Stimulated activated CD4-positive, alpha-beta T cell treated with anti-CD3 and anti-CD28 coated beads, TNF-alpha, amount 100 ng/mL, for 24 hours (primary cell): ENCODE measurements around the gene ENOX1.

Source experiments
- DNase-seq, 3 experiments: peaks; one replicate each; pipeline ENCODE4 v3.0.0-alpha.2; 2020; ENCODE audit warnings: low read depth in 3 of 3

ENOX1 gene

DNA sequence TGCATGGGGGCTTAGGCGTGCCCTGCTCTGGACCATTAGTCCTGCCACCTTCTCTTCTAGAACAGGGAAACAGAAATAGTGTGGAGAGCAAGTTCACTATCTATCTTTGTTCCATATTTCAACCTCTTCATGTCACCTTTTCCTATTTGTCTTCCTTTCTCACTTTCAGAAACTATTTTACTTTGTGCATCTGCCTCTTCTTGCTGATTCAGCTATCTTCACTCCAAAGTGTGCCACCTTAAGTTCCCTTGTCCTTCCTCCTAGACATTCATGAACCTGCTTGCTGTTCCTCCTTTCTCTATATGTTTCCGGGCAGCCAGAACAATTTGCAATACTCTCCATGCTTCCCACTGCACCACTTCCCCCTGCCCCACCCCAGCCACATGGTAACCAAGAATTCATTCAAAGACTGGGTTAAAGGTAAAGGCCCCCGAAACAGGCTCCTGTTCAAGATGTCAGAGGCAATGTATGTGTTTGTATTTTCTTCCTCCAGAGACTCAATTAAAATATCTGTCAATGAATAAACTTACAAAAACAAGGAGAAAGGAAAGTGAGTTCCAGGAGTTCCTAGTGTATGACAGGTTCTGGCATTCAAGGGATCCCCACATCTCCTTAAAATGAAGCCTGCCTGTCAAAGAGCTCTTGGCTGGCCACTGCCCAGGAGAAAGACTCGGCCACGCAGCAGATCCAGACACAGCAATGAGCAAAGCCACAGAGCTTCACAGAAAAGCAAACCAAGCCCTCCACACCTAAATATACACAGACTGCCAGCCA lies 495.3 kb downstream of the ENOX1 start:
- DNase-seq, result no peak

DNA sequence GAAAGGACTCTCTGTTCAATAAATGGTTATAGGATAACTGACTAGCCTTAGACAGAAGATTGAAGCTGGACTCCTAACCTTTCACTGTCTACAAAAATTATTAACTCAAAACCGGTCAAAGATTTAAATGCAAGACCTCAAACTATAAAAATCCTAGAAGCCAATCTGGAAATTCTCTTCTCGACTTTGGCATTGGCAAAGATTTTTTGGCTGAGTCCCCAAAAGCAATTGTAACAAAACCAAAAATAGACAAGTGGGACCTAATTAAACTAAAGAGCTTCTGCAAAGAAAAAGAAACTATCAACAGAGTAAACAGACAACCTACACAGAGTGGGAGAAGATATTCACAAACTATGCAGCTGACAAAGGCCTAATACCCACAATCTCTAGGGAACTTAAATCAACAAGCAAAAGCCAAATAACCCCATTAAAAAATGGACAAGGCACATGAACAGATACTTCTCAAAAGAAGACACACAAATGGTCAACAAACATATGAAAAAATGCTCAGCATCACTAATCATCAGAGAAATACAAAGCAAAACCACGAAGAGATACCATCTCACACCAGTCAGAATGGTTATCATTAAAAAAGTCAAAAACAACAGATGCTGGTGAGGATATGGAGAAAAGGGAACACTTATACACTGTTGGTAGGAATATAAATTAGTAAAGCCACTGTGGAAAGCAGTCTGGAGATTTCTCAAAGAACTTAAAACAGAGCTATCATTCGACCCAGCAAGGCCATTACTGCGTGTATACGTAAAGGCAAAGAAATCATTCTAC lies 497.1 kb downstream of the ENOX1 start:
- DNase-seq, result no peak

DNA sequence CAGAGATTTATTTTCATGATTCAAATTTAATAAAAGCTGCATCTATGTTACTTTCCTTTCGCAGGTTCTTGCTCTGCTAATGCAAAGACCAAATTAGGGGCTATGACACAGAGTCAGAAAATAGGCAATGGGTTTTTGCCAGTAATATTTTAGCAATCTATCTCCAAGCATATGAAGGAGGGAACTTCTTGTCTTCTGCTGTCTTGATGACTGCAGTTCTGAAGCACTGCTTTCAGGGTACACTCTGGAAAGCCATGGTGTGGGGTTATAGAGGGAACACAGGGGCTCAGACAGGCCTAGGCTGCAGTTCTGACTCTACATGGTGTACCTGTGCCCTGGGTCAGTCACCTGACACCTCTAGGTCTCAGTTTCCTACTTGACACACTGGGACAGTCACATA lies 500.0 kb downstream of the ENOX1 start:
- DNase-seq, result no peak

DNA sequence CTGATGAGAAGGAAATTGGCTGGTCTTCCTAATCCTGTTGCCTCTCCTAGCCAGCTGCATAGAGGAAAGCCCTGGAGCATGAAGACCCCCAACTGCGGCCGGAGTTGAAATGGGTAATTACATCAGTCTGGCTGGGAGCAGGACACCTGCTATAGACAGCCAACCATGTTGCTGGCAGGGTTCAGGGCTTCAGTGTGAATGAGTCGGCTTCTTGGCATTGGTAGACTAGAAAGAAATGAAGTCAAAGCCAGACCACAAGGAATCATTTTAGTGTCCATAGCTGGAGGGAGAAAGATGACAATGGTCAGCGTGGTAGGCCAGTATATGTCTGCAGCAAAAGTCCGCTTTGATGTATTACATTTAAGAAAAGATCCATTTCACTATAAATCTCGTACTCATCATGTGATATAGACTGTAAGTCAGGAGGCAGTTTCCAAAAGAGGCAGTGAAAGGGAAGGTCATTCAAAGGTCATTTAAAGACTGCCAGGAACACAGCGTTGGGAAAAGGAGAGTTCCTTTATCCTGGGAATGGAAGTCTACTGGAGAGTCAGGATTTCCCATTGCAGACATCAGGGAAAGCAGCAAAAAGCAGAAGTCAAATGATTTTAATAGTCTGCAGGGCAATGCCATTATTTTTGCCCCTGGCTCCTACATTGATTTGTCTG lies 500.7 kb downstream of the ENOX1 start:
- DNase-seq, result no peak

DNA sequence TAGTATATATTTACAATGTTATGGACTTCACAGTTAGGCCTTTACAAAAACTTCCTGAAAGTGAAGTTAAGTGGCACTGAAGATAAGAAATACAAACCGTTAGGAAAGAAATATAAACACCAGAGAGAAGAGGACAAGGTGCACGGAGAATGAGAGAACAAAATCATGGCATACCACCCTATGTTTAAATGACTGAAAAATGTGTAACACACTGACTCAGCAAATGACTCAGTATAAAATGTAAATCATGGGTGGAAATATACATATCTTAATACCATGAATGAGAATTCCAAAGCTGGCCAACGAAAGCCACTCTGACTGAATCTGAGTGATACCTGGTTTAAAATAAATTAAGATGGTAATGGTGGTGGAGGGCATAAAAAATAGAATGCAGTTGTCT lies 502.6 kb downstream of the ENOX1 start:
- DNase-seq, result no peak

DNA sequence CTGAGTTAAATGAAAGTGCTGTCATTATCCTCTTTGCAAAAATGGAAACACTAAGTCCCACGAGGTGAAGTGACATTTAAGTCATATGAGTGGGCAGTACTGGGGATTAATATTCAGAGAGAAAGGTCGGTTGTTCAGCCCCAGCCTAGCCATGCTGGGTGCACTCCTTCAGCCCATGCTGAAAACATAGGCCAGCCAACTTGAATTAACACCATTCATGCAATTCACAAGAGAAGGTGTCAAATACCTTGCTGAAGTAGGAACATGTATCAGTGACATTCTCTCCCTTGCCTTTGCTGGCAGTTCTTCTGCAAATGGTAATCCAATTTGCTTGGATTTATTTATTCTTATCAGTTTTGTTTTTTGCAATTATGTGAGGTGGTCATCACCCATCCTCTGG lies 507.1 kb downstream of the ENOX1 start:
- no peak for DNase-seq

DNA sequence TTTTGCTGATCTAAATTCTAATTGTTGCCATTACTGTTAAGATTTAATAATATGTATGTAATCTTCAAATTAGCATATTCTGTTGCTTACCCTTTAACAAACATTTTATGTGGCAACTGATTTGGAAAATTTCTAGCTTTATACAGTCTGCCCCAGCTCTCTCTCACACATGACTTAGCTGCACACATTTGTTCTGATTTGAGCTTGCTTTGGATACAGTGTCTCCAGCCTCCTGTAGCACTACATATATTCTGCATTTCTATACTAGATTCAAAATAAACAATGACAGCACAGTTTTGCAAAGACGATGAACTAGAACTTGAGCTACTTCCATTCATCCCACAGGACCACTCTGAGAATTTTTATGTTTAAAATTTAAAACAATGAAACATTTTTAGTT lies 508.6 kb downstream of the ENOX1 start:
- DNase-seq, result no peak

DNA sequence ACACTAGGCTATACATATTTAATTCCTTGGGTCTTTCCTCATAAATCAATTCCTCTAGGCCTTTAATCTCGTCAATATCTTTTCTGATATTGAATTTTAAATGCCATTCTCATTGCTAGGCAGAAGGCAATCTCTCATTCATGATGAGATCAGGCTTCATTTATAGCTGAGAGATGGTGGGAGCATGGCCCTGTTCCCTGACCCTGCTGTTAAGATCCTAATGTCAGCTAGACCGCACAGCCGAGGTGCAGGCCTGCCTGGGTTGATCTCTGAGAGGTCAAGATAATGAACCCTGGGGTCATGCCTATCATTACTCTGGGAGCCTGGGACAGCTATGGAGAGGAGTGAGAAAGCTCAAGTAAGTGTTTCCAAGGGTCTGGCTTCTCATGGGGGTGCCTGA lies 509.6 kb downstream of the ENOX1 start:
- no peak for DNase-seq

DNA sequence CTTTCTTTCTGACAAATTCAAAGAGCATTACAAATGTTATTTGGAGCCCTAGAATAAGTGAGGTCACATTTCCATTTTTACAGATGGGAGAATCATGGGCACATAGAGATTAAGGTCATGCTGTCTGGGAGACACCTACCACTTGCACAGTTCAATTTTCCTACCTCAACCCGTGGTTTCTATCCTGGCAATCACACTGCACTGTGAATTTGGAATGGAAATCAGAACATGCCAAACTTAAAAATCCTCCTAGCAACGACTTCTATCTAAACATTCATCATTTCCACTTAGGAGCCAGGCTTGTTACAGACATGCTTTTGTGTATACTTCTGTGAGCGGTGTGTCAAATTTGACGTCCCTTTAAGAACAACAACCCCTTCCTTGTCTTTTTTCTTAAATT lies 511.9 kb downstream of the ENOX1 start:
- no peak for DNase-seq

DNA sequence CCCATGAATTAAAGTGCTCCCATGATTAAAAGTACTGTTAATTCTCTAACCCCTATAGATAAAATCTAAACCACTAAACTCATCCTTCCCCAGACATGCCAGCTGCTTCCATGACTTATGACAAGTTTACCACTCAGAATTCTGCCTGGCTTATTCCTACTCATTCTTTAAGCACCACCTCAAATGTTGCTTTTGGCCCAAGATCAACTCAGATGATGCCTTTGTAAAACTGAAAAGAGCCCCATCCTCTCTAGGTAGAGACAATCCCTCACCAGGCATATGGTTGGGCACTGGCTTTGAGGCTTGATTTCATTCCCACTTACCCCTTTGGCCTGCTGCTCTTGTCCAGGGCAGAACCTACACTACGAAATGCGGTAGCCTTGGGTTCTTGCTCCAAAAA lies 513.4 kb downstream of the ENOX1 start:
- no peak for DNase-seq

DNA sequence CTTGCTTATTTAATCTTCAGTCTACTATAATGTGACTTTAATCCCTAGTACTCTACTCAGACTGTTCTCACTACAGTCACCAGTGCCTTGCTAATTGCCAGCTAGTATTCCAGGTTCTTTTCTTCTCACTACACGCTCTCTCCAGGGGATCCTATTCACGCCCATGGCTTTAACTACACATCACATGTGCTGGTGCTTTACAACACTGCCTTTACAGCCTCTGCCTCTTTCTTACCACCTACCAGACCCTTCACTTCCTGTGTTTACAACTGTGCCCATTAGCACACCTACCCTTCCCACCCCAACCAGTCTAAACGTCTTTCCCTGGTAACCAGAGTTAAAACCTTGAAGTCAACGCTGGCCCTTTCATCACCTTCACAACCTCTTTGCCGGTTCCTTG lies 513.9 kb downstream of the ENOX1 start:
- DNase-seq, result no peak

DNA sequence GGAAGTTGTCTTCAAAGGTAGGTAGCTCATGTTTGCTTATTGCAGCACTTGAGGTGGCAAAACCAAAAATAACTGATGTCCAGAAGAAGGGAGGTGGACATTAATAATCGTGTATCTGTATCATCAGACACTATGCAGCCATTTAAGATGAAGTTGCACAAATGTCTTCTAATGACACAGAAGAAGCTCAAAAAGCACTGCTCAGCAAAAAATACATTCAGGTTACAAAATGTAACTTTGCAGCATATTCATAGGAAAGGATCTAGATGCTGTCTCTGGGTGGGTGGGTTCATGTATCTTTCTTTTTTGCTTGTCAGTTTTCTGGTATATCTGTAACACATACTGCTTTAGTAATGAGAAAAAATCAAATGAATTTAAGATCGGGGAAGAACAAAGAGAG lies 515.6 kb downstream of the ENOX1 start:
- no peak for DNase-seq

DNA sequence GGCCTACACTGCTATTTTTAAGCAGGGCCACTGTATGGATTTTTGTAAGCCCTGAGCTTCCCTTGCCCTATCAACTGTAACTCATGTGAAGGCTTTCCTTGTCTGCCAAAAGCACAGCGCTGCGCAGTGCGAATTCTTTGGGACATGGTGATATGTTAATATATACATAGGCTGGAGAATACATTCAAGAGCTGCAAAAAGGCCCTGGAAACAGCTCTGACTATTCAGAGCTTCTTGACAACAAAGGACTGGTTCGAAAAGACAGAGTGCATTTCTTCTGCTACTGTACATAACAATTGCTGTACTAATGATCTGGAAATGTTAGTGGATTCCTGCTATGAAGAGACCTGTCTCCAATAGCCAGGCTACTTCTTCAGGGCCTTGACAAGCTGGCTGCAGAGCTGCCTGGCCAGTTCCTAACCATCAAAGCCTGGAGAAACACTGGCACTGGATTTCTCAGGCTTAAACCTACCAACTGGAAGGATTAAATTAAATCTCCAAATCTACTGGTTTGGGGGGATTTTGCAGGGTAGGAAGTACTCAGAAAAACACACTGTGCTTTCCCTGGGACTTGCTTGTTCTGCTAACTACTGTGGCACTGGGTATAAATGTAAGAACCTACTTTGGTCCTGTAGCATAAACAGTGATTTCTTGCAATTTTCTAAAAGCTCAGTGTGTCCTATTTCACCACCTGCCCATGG lies 516.5 kb downstream of the ENOX1 start:
- no peak for DNase-seq

DNA sequence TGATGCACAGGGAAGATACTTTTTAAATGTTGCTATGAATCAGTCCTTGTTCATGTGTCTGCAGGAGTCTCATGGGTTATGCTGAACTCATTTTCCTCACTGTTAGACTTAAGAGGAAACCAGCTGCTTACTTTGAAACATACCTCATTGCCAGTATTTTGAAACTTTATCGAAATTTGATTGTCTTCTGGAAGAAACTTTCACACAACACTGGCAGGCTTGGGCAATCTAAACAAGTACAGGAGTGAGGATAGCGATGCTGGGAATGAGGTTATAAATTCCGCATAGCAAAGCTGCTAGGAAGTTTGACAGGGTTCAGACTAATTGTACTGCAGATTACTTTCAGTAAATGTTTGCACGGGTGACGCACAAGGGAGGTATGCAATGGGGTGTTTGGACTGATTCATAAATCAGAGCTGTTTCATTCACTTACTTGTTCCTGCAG lies 517.7 kb downstream of the ENOX1 start:
- no peak for DNase-seq

DNA sequence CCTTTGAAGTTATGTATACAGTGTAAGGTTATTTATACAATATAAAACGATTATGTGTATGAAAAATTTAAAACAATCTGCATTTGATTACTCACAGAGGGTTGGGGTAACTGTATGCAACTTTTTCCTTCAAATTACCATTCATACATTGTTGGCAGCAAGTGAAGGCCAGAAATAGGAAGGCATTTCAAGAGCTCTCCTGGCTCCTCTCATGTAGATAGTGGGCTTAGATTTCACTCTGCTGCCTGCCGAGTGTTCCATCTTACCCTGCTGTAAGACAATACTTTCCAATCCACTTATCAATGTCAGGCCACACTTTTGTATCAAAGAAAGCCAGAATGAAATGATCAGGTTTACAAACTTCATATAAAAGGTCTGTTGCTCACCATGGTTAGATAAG lies 518.1 kb downstream of the ENOX1 start:
- DNase-seq, result no peak

DNA sequence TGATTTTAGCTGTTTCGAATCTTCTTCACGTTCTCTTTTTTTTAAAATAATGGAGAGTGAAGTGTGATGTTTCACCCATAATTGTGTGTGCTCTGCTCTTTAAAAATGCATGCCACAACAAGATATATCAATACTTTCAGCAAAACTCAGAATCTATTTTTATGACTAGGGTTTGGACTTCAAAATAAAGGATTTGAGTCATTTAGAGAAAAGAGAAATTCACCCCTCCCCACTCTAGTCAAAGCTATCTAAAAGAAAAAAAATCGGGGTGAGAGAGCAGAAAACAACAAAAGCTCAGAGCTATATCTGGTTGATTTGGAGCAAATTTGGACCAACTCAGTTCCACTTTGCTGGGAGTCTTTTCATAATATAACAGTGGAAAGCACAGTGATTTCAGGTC lies 518.9 kb downstream of the ENOX1 start:
- DNase-seq, result no peak

DNA sequence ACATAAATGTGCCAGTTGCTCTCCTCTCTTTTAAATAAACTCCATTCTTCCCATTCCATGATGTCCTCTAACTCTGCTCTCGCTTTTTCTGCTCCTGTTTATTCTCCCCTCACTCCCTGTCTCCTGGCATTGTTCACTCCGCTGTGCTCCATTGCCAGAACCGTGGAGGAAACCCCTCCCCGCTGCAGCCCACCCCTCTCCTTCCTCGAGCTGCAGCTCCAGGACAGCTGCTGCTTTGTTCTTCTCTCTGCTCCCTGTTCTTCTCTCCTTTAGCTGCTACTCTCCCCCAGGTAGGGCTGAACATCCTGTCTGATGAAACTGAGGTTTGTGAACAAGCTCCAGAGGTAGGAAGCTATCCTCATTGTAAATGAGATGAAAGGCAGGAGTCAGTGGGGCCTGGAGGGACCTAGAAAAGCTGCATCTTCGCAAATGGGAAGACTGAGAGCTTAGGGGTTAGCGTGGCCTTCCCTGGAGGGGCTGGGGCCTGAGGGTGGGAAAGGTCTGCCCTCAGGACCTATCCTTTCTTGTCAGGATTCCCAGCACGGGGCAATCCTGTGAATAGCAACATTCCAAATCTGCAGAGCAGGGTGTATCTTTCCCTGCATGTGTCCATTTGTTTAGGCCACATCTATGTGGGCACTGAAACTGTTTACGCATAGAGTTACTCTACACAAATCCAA lies 519.7 kb downstream of the ENOX1 start:
- no peak for DNase-seq

DNA sequence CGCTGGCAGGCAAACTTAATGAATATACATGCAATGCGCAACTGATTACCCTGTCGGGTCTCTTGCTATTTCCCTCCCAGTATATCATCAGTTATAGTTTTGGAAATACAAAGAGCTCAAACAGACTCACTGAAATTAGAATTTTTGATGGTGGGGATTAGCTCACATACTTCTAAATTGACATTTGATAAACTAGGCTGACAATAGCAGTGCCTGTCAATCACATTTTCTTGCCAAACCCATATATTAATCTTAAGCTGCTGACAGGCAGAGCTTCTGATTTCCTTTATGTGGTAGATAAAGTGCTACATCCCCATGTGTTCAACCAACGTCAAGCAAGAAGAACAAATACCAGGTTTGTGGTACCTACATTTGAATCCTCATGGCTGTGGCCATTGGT lies 521.7 kb downstream of the ENOX1 start:
- DNase-seq, result no peak

DNA sequence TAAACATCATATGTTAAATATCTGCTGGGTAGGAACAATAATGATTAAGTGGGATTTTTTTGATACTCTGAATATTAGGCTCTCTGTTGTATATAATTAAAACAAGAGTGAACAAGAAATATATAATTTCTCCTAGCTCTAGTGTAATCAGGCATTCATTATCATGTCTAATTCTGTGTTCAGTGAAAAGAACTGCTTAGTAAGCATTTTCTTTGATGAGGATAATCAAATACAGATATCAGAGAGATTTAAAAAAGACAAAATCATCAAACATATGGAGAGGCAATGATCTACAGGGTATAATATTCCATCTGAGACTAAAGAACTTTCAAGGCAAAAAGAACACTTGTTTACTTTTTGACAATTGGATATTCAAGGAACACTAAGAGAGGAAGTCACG lies 522.3 kb downstream of the ENOX1 start:
- DNase-seq, result no peak

DNA sequence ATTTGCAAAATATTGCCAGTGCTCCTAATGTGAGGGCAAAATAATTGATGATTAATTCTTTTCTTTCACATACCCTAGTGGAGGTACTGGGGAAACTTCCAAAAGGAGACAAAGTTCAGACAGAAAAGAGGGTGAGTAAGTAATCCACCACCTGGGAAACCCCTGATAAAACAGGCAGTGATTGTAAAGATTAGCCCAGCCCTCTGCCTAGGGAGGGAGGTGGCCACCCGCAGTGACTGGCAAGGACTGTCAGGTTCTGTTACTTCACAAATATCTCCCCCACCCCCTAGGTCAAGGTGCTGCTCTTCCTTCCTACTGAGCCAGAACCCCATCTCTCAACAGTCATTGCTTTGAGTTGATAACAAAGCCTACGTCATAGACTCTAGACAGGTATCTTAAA lies 523.7 kb downstream of the ENOX1 start:
- DNase-seq, result no peak

DNA sequence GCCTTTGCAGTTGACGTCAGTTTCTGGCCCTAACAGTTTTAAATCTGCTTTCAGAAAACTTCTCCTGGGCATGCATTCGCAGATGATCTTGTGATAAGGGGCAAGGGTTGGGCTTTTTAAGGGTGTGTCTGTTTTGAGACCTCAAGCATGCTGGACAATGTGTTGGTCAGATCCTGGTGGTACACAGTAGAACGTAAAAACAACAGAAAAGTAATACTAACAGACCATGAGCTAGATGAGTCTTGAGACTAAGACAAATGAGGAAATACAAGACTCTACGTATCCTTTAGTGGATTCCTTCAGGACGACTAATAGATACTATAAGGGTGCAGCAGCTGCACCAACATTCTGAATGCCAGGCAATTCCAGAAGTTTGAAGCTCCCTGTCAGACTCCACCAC lies 525.8 kb downstream of the ENOX1 start:
- DNase-seq, result no peak

DNA sequence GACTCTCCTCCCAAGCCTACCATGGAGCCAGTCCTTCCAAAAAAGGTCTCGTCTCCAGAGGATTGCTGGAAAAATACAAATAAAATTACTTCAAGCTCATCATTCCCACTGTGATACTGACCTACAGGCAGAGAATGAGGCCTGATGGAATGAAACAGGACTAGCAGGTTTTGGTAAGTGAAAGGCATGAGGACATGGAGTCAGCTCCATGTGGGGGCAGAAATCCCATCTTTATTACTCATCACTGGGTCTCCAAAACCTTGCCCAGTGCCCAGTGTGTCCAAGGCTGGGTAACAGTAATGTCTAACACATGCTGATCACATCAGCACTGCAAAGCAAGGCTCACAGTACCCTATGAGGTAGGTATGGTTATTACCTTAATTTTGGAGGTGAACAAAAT lies 528.0 kb downstream of the ENOX1 start:
- DNase-seq, result no peak
